HG03571 (cell line): ENCODE results near the gene VMP1.
"Not testable (repeated sequence)": the region's sequence is repeated elsewhere in the genome, so short reads cannot be mapped to it uniquely, and the experiment has no call there.

Experiments used
- ATAC-seq: cut with Tn5 transposase; IDR thresholded peaks from one replicate; pipeline ENCODE4 v1.9.1; 2021; ENCODE audit not compliant: unreplicated experiment

VMP1 gene

DNA sequence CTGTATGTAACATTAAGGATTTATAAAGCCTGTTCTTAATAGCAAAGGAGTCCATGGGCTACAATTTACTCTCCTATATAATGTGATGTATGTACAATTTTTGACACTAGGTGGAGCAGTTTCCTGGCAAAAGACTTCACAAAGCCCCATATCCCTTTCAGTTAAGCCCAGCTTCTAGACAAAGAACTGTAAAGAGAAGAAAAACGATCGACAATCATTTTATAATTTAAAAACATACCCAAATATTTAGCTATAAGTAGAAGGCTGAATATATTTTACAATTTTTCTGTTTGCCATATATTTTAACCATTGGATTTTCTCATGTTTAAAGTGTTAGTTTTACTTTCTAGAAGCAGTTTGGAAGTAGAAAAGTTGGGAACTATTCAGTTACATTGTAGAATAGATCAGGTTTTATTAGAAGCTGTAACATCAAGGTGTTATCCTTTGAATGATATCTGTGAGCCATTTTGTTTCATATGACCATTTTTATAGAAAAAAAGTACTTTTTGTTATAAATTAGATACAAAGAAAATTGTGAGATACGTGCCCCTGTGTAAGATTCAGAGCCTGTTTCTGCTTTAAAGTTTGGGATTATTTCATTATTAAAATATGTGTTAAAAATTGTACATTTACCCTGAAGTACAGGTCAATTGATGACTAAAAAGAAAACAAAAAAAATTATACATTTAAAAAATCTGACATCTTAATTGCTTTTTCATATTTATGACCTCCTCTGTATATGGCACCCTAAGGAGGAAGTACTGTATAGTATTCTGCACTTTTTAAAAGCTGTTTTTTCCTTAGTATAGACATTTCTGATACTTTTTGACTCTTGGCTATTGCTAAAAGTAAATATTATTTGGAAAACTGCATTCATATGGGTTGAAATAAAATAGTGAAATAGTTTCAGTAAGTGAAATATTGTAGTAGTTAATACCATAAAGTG is 46.3 kb downstream of the VMP1 start:
- ATAC-seq: no peak

DNA sequence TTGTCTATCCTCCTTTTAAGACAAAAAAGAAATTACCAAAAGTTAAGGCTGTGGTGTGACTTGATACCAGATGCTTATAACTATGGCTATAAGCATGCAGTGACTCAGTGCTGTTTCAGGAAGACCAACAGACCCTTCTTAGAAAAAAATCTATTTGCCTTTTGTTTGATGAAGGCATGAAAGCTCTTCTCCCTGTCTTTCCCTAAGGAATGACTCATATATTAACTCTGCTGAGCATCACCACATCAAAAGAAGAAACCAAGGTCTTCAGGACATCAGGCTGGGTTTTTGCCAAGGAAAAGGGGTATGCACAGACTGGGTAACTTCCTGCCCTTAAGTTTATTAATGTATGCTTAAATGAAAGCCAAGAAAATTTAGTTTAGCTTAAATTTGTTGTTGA is 47.1 kb downstream of the VMP1 start:
- no peak for ATAC-seq

GRCh38 chr17:59755069-59755468 is 47.6 kb downstream of the VMP1 start:
- not testable (repeated sequence) for ATAC-seq

GRCh38 chr17:59756236-59756818 is 48.9 kb downstream of the VMP1 start:
- no peak for ATAC-seq

DNA sequence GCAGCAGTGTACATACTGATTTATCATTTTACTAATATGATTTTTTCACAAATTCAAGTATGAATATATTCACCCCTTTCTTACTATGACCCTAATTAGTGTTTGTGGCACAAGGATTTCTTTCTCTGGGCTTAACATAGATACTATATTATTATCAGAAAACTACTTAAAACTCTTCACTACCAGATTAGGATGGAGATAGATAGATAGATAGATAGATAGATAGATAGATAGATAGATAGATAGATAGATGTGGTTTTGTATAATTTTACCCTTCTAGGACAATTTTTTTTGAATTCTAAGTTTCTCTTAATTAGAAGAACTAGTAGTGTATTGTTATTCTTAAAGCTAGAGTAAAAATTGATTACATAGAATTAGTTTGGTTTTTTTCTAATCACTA is 49.6 kb downstream of the VMP1 start:
- ATAC-seq: no peak

GRCh38 chr17:59757470-59757869 is 50.0 kb downstream of the VMP1 start:
- no peak for ATAC-seq

DNA sequence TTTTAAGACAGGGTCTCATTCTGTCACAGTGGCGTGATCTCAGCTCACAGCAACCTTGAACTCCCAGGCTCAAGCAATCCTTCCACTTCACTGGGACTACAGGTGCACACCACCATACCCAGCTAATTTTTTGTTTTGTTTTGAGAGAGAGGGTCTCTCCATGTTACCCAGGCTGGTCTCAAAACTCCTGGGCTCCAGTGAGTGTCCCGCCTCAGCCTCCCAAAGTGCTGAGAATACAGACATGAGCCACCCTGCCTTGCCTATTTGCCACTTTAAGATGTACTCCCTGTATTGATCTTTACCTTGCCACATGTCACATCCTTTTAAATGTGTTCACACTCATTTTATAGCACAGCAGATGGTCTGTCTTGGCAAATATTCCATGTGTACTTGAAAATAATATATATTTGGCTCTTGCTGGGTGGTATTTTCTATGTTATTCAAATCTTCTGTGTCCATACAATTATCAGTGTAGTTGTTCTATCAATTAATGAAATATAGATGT is 50.5 kb downstream of the VMP1 start:
- ATAC-seq: no peak

- not testable (repeated sequence) for ATAC-seq
Observed at GRCh38 chr17:59758998-59759651, 51.7 kb downstream of the VMP1 start.

- ATAC-seq: no peak
Observed at GRCh38 chr17:59760160-59760559, 52.7 kb downstream of the VMP1 start.

GRCh38 chr17:59761385-59762048 is 54.1 kb downstream of the VMP1 start:
- no peak for ATAC-seq

GRCh38 chr17:59762049-59762823 is 54.8 kb downstream of the VMP1 start:
- no peak for ATAC-seq

DNA sequence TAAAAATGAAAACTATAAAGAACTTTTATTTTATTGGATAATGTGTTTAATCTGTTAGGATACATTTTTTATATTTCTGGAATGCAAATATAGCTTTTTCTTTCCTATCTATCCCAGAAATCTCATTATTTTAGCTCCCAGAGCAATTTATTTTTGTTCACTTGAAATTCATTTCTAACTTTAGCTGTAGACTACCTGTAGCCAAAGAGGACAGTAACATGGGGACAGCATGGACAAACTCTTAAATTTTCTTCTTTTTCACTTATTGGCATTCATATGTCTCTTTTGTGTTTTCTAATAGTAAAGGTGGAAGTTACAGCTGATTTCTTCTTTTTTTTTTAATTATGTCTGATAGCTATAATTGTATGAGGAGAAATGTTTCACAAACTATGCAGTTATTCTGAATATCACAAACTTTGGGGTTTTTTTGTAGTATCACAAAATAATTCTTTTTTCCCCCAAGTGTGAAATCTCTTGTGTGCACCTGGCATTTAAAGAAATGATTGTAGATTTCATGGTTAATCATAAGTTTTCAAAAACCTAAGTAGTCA is 55.4 kb downstream of the VMP1 start:
- ATAC-seq: no peak

GRCh38 chr17:59763861-59764260 is 56.4 kb downstream of the VMP1 start:
- ATAC-seq: no peak

- ATAC-seq: no peak
Observed at GRCh38 chr17:59764292-59764741, 56.9 kb downstream of the VMP1 start.

GRCh38 chr17:59765038-59765437 is 57.6 kb downstream of the VMP1 start:
- ATAC-seq: no peak

- no peak for ATAC-seq
Observed at GRCh38 chr17:59766491-59766890, 59.0 kb downstream of the VMP1 start.

DNA sequence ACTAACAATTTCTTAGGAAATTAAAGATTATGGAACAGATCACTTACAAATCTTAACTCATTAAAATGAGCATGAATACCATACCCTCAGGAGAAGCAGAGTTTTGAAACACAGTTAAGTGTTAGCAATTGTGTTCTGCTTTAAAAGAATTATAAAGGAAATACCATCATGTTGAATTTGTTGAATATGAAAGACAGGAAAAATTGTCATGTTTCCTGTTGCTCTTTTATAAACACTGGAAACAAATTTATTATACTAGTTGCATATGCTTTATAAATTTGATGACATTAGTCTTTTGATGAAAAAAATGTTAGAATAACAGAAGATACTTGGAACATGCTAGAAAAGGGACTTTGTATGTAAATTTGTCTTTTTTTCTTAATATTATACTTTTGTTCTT is 59.7 kb downstream of the VMP1 start:
- no peak for ATAC-seq

GRCh38 chr17:59769887-59770286 is 62.4 kb downstream of the VMP1 start:
- ATAC-seq: no peak

GRCh38 chr17:59771093-59771492 is 63.6 kb downstream of the VMP1 start:
- no peak for ATAC-seq

DNA sequence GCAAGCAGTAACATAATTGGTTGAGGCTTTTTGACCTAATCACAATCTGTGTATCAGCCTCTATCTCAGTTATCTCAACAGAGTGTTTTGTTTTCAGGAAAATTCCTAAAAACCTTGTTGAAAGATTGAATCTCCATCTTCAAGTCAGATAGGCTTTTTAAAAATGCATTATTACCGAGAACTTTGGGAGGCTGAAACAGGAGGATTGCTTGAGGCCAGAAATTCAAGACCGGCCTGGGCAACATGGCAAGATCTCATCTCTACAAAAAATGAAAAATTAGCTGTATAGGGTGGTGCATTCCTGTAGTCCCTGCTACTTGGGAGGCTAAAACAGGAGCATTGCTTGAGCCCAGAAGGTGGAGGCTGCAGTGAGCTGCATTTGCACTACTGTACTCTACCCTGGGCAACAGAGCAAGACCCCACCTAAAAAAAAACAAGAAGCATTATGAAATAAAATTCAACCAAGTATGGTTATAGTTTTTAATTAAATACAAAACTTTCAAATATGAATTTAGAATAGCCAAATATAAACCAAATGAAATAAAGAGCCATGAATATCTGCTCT is 68.4 kb downstream of the VMP1 start:
- ATAC-seq: no peak
